Tibial artery (tissue), 4 donors: Measurements from ENCODE around the gene DNMT3B.

Experiments
- DNase-seq, 2 donors: peaks; one replicate each; pipeline ENCODE4 v3.0.0-alpha.2; 2019
- H3K27ac ChIP-seq, 2 donors: fragments of 200-600 bp; sonication (generic) in 1 of 2; 1 replicate in 1 of 2; 2 replicates in 1 of 2; pipeline ENCODE4 v1.5.1; 2018 to 2019; ENCODE audit warnings: mild to moderate bottlenecking in 1 of 2
- H3K27me3 ChIP-seq, 2 donors: fragments of 200-600 bp; sonication (generic) in 1 of 2; one replicate each; pipeline versions ENCODE4 v1.5.1 to v1.6.0; 2016 to 2019
- H3K36me3 ChIP-seq, 3 donors: fragments of 200-600 bp; sonication (generic) in 2 of 3; one replicate each; pipeline ENCODE4 v1.5.1; 2016 to 2019; ENCODE audit warnings: mild to moderate bottlenecking in 2 of 3
- H3K4me1 ChIP-seq, 4 donors: fragments of 200-600 bp; sonication (generic) in 2 of 4; 1 replicate in 3 of 4; 2 replicates in 1 of 4; pipeline ENCODE4 v1.5.1; 2016 to 2019
- H3K4me3 ChIP-seq, 2 donors: fragments of 200-600 bp; sonication (generic) in 1 of 2; 1 replicate in 1 of 2; 2 replicates in 1 of 2; pipeline ENCODE4 v1.5.1; 2018 to 2019; ENCODE audit warnings: mild to moderate bottlenecking in 2 of 2
- H3K9me3 ChIP-seq, 3 donors: fragments of 200-600 bp; sonication (generic) in 1 of 3; one replicate each; pipeline ENCODE4 v1.5.1; 2016 to 2019
- intact Hi-C: fragments of 100-400 bp; cut with DNase I; formaldehyde crosslinking; loops from one replicate; pipeline ENCODE4 v1.15.0; 2023; ENCODE audit warnings: low total_unique reads
- TF ChIP-seq, protein P1 (sequence below), 2 experiments: fragments of 200-600 bp in 1 of 2; fragments of 450-650 bp in 1 of 2; IDR thresholded peaks; one replicate each; pipeline ENCODE4 v1.5.1; 2017 to 2019; ENCODE audit warnings: antibody characterized with exemption in 2 of 2, mild to moderate bottlenecking in 1 of 2, moderate library complexity in 1 of 2

The DNMT3B gene

DNA sequence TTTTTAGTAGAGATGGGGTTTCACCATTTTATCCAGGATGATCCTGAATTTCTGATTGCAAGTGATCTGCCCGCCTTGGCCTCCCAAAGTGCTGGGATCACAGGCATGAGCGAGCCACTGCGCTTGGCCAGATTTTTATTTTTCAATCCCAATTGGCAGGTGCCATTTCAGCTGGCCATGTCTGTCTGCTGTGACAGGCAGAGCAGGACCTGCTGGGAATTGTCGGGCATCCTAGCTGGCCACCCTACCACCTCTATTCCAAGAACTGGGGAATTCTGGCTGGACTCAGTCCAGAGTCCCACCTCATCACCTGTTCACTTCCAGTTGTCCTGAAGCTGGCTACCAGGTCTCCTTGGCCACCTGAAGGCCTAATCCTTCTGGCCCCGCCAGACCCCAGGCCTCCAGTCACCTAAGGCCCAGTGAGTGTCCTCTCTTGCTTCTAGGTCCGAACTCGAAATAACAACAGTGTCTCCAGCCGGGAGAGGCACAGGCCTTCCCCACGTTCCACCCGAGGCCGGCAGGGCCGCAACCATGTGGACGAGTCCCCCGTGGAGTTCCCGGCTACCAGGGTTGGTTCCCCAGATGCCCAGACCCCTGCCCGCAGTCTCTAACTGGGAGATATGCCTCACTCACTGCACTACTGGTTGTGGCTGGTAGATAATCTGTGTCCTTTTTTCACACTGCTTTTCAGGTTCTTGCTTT lies 24.0 kb downstream of the DNMT3B start:
- H3K9me3 ChIP-seq = no peaks in the 10 kb centered on the region
- TF ChIP-seq, protein P1, sequence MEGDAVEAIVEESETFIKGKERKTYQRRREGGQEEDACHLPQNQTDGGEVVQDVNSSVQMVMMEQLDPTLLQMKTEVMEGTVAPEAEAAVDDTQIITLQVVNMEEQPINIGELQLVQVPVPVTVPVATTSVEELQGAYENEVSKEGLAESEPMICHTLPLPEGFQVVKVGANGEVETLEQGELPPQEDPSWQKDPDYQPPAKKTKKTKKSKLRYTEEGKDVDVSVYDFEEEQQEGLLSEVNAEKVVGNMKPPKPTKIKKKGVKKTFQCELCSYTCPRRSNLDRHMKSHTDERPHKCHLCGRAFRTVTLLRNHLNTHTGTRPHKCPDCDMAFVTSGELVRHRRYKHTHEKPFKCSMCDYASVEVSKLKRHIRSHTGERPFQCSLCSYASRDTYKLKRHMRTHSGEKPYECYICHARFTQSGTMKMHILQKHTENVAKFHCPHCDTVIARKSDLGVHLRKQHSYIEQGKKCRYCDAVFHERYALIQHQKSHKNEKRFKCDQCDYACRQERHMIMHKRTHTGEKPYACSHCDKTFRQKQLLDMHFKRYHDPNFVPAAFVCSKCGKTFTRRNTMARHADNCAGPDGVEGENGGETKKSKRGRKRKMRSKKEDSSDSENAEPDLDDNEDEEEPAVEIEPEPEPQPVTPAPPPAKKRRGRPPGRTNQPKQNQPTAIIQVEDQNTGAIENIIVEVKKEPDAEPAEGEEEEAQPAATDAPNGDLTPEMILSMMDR (IDR thresholded peaks at IDR 0.05) = no peak
- no peaks in the 10 kb centered on the region for H3K27me3 ChIP-seq
- H3K4me3 ChIP-seq = no peak overlapping the region
- no peaks in the 10 kb centered on the region for H3K4me1 ChIP-seq
- no peak for DNase-seq
- peaks cover 0 to 16% (median 0%) of the 10 kb centered on the region in 3 donors for H3K36me3 ChIP-seq
- no peak overlapping the region for H3K27ac ChIP-seq
- intact Hi-C loops = loop anchor here (10.0 kb wide), 1 partner anchor 111 kb away; the partner anchor contains the start of gene C20orf203

DNA sequence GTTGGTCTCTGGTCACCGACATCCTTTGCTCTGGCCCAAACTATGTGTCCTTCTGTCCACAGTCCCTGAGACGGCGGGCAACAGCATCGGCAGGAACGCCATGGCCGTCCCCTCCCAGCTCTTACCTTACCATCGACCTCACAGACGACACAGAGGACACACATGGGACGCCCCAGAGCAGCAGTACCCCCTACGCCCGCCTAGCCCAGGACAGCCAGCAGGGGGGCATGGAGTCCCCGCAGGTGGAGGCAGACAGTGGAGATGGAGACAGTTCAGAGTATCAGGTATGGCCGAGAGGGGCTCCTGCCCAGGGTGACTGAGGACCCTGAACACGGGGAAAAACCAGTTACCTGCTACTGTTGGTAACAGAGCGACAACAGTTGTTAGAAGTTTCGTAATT lies 25.0 kb downstream of the DNMT3B start:
- H3K27ac ChIP-seq = no peak overlapping the region
- H3K36me3 ChIP-seq = peaks cover 0 to 16% (median 0%) of the 10 kb centered on the region in 3 donors
- H3K4me1 ChIP-seq = no peaks in the 10 kb centered on the region
- intact Hi-C loops = loop anchor here (10.0 kb wide), 1 partner anchor 112 kb away; the partner anchor contains the start of gene C20orf203
- no peak overlapping the region for H3K4me3 ChIP-seq
- TF ChIP-seq, protein P1 (IDR thresholded peaks at IDR 0.05) = no peak
- H3K9me3 ChIP-seq = no peaks in the 10 kb centered on the region
- no peak for DNase-seq
- no peaks in the 10 kb centered on the region for H3K27me3 ChIP-seq

DNA sequence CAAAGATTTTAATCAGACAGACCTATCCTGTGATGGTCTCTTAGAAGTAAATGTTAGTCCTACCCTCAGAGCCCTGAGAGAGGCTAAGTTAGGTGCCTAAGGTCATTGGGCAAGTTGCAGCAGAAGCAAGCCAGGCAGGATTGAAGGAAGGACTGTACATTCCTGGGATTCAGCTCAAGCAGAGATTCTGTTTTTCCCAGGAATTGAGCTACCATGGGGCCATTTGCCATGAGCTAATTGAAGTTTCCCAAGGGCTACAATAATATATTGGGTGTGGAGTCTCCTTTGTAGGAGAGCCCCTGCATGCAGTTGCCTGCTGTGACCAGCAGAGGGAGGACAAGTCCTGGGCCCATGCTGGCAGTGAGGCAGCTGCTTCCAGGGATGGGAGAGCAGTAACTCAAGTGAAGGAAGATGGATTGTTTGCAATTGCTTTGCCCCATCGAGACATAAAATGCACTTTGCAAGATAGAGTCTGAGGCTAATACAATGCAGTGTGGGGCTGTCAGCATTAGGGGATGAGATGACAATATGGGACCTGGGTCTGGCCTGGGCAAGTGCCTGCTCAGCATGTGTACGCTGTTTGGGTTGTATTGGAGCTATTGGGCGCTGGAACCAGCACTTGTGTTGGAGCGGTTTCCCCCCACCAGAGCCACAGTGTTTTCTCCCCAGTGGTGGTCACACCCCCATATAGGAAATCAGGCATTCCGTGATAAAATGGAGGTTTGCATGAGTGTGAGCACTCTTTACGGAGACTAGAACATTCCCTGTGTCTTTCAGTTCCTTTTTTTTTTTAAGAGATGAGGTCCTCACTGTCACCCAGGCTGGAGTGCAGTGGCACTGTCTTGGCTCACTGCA lies 27.9 kb downstream of the DNMT3B start:
- H3K9me3 ChIP-seq = no peaks in the 10 kb centered on the region
- peaks cover 0 to 16% (median 0%) of the 10 kb centered on the region in 3 donors for H3K36me3 ChIP-seq
- DNase-seq = peak; percentile 71 to 79
- no peaks in the 10 kb centered on the region for H3K27me3 ChIP-seq
- no peak overlapping the region for H3K27ac ChIP-seq
- intact Hi-C loops = loop anchor here (10.0 kb wide), 2 partner anchors 115 to 515 kb away; partner anchors contain the start of gene C20orf203
- TF ChIP-seq, protein P1 (IDR thresholded peaks at IDR 0.05) = peak; percentile 90 to 98
- no peaks in the 10 kb centered on the region for H3K4me1 ChIP-seq
- no peak overlapping the region for H3K4me3 ChIP-seq

DNA sequence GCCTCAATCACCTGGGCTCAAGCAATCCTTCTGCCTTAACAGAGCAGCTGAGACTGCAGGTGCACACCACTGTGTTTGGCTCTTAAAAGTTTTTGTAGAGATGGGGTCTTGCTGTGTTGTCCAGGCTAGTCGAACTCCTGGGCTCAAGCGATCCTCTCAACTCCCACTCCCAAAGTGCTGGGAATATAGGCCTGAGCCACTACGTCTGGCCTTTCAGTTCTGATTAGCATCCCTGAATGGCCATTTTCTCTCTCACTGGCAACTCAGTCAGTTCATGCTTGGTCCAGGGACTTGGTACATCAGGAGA lies 28.5 kb downstream of the DNMT3B start:
- intact Hi-C loops = loop anchor here (10.0 kb wide), 1 partner anchor 514 kb away; no protein-coding TSS in a partner anchor
- DNase-seq = no peak
- no peaks in the 10 kb centered on the region for H3K27me3 ChIP-seq
- no peaks in the 10 kb centered on the region for H3K4me1 ChIP-seq
- TF ChIP-seq, protein P1 (IDR thresholded peaks at IDR 0.05) = no peak
- H3K36me3 ChIP-seq = peaks cover 0 to 16% (median 0%) of the 10 kb centered on the region in 3 donors
- no peak overlapping the region for H3K27ac ChIP-seq
- H3K4me3 ChIP-seq = no peak overlapping the region
- H3K9me3 ChIP-seq = no peaks in the 10 kb centered on the region

DNA sequence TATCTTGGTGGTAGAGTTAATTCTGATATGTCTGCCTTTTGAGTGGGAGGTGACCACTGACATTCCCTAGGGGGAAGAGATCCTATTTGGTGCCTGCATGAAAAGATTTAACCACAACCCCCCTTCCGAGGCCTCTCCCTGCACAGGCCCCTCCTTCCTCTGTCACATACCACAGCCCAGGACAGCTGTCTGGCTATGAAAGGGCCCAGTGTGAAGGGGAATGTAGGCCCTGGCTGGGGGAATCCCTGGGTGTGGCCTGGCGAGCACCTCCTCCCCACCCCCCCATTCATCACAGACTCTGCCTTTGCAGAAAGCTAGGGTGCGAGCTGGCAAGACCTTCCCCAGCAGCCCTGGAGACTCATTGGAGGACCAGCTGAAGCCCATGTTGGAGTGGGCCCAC lies 30.1 kb downstream of the DNMT3B start:
- peaks cover 0 to 11% (median 0%) of the 10 kb centered on the region in 3 donors for H3K36me3 ChIP-seq
- no peaks in the 10 kb centered on the region for H3K9me3 ChIP-seq
- H3K4me1 ChIP-seq = no peaks in the 10 kb centered on the region
- H3K4me3 ChIP-seq = no peak overlapping the region
- TF ChIP-seq, protein P1 (IDR thresholded peaks at IDR 0.05) = no peak
- intact Hi-C loops = loop anchor here (10.0 kb wide), 1 partner anchor 512 kb away; no protein-coding TSS in a partner anchor
- no peaks in the 10 kb centered on the region for H3K27me3 ChIP-seq
- DNase-seq = no peak
- no peak overlapping the region for H3K27ac ChIP-seq
